Gastrocnemius medialis (tissue), 4 donors: ENCODE results near the gene TENT4B. TPM values are rescaled to one million over a fixed set of nuclear protein-coding genes. Genes with fewer than 3 reads are reported as not detected.

ENCODE experiments used
- ATAC-seq, 2 donors: fragments of 150-250 bp; one replicate each; pipeline ENCODE4 v1.9.1; 2016
- DNase-seq, 2 donors: peaks; one replicate each; pipeline ENCODE4 v3.0.0-alpha.2; 2019
- H3K27ac ChIP-seq, 4 donors: fragments of 200-600 bp; sonication (generic); 1 replicate in 1 of 4; 2 replicates in 3 of 4; pipeline ENCODE4 v1.5.1; 2016 to 2018; ENCODE audit warnings: mild to moderate bottlenecking in 2 of 4, moderate library complexity in 1 of 4
- H3K27me3 ChIP-seq, 3 donors: fragments of 200-600 bp; sonication (generic) in 2 of 3; 1 replicate in 1 of 3; 2 replicates in 2 of 3; pipeline versions ENCODE4 v1.5.1 to v1.6.0; 2016 to 2019; ENCODE audit warnings: mild to moderate bottlenecking in 1 of 3, moderate library complexity in 1 of 3
- H3K36me3 ChIP-seq, 2 donors: fragments of 200-600 bp; sonication (generic) in 1 of 2; one replicate each; pipeline ENCODE4 v1.5.1; 2017 to 2018
- H3K4me1 ChIP-seq, 2 donors: fragments of 200-600 bp; sonication (generic) in 1 of 2; one replicate each; pipeline ENCODE4 v1.5.1; 2016 to 2017; ENCODE audit warnings: mild to moderate bottlenecking in 2 of 2
- H3K4me3 ChIP-seq, 4 donors: fragments of 200-600 bp; sonication (generic) in 3 of 4; 1 replicate in 1 of 4; 2 replicates in 3 of 4; pipeline ENCODE4 v1.5.1; 2016 to 2019; ENCODE audit warnings: mild to moderate bottlenecking in 2 of 4
- H3K9me3 ChIP-seq, 3 donors: fragments of 200-600 bp; sonication (generic) in 2 of 3; 1 replicate in 1 of 3; 2 replicates in 2 of 3; pipeline ENCODE4 v1.5.1; 2016 to 2019
- POLR2A ChIP-seq, 2 donors: fragments of 450-650 bp; IDR thresholded peaks; one replicate each; pipeline ENCODE4 v1.6.1; 2017; ENCODE audit warnings: antibody characterized with exemption in 2 of 2, mild to moderate bottlenecking in 2 of 2, moderate library complexity in 2 of 2
- in situ Hi-C, 4 donors: fragments of 200-750 bp; cut with MboI; loops; one replicate each; pipeline versions ENCODE4 v1.15.0 to v1.8.0; 2017; ENCODE audit warnings: low sequenced_read_pairs in 4 of 4
- intact Hi-C: fragments of 100-400 bp; cut with DNase I; formaldehyde crosslinking; loops from one replicate; pipeline ENCODE4 v1.15.1; 2023; ENCODE audit warnings: low total_unique reads
- total RNA-seq, 4 donors: library from RNA; depleted of rRNA; stranded (reverse); fragments of >200 nt; gene quantifications; one replicate each; pipeline versions ENCODE4 v1.1.0 to v1.2.3, GENCODE V29; 2016
- TF ChIP-seq, protein P1 (sequence below), 5 experiments: fragments of 450-650 bp in 3 of 5; fragments of 200-600 bp in 2 of 5; sonication (generic) in 2 of 5; IDR thresholded peaks in 4 of 5; conservative IDR thresholded peaks in 1 of 5; 1 replicate in 4 of 5; 2 replicates in 1 of 5; pipeline ENCODE4 v1.5.1; 2016 to 2019; ENCODE audit warnings: antibody characterized with exemption in 5 of 5, mild to moderate bottlenecking in 3 of 5, moderate library complexity in 3 of 5

TENT4B gene
- total RNA-seq, 4 donors from 2014 or later, result 5.7 to 12.2 (median 7.0) TPM

DNA sequence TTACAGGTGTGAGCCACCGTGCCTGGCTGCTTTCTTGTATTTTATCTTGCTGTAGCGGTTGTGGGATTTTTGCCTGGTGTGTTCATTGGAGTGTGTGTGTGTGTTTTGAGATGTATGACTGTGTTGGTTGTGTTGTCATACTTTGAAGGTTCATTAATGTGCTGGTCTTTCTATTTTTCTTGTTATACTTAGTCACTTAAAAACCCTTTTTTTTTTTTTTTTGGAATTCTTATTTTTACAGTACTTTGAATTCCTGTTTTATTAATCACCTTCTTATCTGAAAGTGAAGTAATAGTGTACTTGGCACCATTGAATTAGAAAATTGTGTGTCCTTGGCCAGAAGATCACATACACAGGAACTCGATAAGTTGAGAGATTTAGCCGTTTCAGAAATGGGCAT is 30.2 kb downstream of the TENT4B start:
- Histone ChIP-seq H3K9me3 (no peaks in the 10 kb centered on the region), H3K27ac (no peak overlapping the region), H3K27me3 (no peaks in the 10 kb centered on the region), H3K4me3 (no peak overlapping the region), H3K4me1 (peaks cover 6 to 7% of the 10 kb centered on the region in 2 donors), H3K36me3 (no peaks in the 10 kb centered on the region)
- in situ Hi-C loops, result no loop called here
- intact Hi-C loops, result no loop called here
- no peak for ATAC-seq
- DNase-seq, result no peak
- no peak for TF ChIP-seq POLR2A (IDR thresholded peaks at IDR 0.05)
- TF ChIP-seq, protein P1, sequence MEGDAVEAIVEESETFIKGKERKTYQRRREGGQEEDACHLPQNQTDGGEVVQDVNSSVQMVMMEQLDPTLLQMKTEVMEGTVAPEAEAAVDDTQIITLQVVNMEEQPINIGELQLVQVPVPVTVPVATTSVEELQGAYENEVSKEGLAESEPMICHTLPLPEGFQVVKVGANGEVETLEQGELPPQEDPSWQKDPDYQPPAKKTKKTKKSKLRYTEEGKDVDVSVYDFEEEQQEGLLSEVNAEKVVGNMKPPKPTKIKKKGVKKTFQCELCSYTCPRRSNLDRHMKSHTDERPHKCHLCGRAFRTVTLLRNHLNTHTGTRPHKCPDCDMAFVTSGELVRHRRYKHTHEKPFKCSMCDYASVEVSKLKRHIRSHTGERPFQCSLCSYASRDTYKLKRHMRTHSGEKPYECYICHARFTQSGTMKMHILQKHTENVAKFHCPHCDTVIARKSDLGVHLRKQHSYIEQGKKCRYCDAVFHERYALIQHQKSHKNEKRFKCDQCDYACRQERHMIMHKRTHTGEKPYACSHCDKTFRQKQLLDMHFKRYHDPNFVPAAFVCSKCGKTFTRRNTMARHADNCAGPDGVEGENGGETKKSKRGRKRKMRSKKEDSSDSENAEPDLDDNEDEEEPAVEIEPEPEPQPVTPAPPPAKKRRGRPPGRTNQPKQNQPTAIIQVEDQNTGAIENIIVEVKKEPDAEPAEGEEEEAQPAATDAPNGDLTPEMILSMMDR (IDR thresholded peaks at IDR 0.05 in 4 of 5, conservative IDR thresholded peaks at IDR 0.05 in 1 of 5), result no peak

DNA sequence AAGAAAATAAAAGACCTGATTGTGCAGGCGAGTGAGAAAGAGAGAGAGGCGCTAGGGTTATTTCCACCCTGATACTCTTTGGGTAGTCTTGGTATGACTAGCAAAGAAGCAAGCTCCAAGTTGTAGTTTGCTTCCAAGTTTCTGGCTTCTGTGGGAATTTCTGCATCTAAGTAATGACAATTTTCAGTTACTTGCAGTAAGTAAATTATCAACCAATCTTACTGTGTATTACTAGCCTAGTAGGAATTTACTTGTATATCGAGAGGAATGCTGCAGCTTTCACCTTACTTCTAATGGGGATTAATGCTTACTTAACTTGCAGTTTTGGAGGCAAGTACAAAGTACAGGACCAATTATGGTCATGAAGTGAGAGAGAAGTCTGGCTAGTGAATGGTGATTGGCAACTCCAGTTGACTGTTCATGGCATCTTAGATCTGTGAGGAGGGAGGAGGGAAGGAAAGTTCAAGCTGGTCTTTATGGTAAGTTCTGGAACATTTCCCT is 31.9 kb downstream of the TENT4B start:
- ATAC-seq (no peak), DNase-seq (no peak)
- TF ChIP-seq, protein P1 (IDR thresholded peaks at IDR 0.05 in 4 of 5, conservative IDR thresholded peaks at IDR 0.05 in 1 of 5), result no peak
- no peak for TF ChIP-seq POLR2A (IDR thresholded peaks at IDR 0.05)
- no peak overlapping the region for H3K4me3 ChIP-seq
- intact Hi-C loops, result no loop called here
- in situ Hi-C loops, result no loop called here
- H3K36me3 ChIP-seq, result no peaks in the 10 kb centered on the region
- no peak overlapping the region for H3K27ac ChIP-seq
- H3K27me3 ChIP-seq, result no peaks in the 10 kb centered on the region
- peaks cover 12 to 17% of the 10 kb centered on the region in 2 donors for H3K4me1 ChIP-seq
- no peaks in the 10 kb centered on the region for H3K9me3 ChIP-seq

DNA sequence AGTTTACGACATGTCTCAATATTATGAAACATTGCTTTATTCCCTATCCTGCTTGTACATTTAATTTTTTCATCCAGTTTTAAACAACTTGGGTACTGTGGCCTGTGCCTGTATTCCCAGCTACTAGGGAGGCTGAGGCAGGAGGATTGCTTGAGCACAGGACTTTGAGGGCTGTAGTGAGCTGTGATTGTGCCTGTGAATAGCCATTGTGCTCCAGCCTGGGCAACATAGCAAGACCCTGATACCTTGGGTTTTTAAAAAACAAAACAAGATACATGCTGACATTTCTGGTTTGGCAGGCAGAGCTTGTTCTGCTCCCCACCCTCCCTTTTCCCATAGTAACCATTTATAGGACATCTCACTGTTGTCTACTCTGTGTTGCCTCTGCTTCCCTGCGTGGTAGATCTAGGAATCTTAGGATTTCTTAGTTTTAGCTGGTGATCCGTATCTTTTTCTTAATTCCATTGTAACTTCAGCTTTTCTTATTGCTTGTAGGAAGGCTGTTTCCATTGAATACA is 35.6 kb downstream of the TENT4B start:
- ATAC-seq (no peak), DNase-seq (no peak)
- H3K9me3 ChIP-seq, result no peaks in the 10 kb centered on the region
- H3K4me3 ChIP-seq, result no peak overlapping the region
- H3K27ac ChIP-seq, result no peak overlapping the region
- in situ Hi-C loops, result no loop called here
- TF ChIP-seq, protein P1 (IDR thresholded peaks at IDR 0.05 in 4 of 5, conservative IDR thresholded peaks at IDR 0.05 in 1 of 5), result no peak
- TF ChIP-seq POLR2A (IDR thresholded peaks at IDR 0.05), result no peak
- intact Hi-C loops, result no loop called here
- H3K27me3 ChIP-seq, result no peaks in the 10 kb centered on the region
- no peaks in the 10 kb centered on the region for H3K36me3 ChIP-seq
- peaks cover 12 to 17% of the 10 kb centered on the region in 2 donors for H3K4me1 ChIP-seq

DNA sequence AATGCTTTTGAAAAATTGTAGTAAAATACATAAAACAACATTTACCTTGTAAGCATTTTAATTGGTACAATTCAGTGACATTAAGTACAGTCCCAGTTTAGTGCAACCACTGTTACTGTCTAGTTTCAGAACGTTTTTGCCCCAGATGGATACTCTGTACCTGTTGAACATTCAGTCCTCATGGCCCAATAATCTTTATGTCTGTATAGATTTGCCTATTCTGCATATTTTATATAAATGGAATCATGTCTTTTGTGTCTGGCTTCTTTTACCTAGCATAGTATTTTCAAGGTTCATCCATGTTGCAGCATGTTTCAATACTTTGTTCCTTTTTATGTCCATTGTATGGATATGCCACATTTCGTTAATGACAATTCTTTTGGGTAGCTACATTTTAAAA is 37.2 kb downstream of the TENT4B start:
- peaks cover 11 to 12% of the 10 kb centered on the region in 2 donors for H3K4me1 ChIP-seq
- no peak for ATAC-seq

More for the DNA sequence above, 37.2 kb downstream of the TENT4B start:
- H3K27ac ChIP-seq, result no peak overlapping the region
- no peaks in the 10 kb centered on the region for H3K27me3 ChIP-seq
- H3K36me3 ChIP-seq, result no peaks in the 10 kb centered on the region
- TF ChIP-seq POLR2A (IDR thresholded peaks at IDR 0.05), result no peak
- TF ChIP-seq, protein P1 (IDR thresholded peaks at IDR 0.05 in 4 of 5, conservative IDR thresholded peaks at IDR 0.05 in 1 of 5), result no peak
- in situ Hi-C loops (no loop called here), intact Hi-C loops (no loop called here)
- H3K9me3 ChIP-seq, result no peaks in the 10 kb centered on the region
- DNase-seq, result no peak
- no peak overlapping the region for H3K4me3 ChIP-seq
